ENCODE measurements around the gene NTM. TPM values are rescaled to one million over a fixed set of nuclear protein-coding genes. Genes with fewer than 3 reads are reported as not detected.

The NTM gene
- total and polyA plus RNA-seq, 2 experiments from 2014 or later = 1.1 to 1.7 TPM

DNA sequence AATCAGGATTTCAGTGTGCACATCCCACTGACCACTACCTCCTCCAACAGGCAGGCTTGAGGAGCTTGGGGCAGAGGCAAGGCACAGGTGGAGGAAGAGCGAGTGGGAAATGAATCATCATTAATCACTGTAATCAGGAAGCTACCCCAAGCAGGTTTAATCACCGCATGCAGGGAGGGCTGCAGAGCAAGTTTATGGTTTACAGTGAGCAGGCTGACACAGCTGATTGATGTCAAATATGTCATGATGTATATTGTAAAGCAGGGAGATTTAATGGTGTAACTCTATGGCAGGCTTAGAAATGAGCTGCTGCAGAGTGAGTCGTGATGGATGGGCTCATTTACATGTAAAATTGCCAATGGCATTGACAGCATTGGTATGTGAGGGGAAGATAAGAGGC lies 441.0 kb downstream of the NTM start:
- peaks cover 4% of the 10 kb centered on the region for H3K4me1 ChIP-seq (ENCODE audit: low read depth)
- DNase-seq (ENCODE audit: low read depth in 1 of 2, low spot score in 1 of 2) = no peak
- no peak overlapping the region for H3K4me3 ChIP-seq
- no peaks in the 10 kb centered on the region for H3K36me3 ChIP-seq
- no peak for TF ChIP-seq CTCF (IDR thresholded peaks at IDR 0.05; ENCODE audit: low read depth, low read length)
- H3K9me3 ChIP-seq (ENCODE audit: low read depth) = no peaks in the 10 kb centered on the region
- no peak overlapping the region for H3K27ac ChIP-seq
- peaks cover 51% of the 10 kb centered on the region for H3K27me3 ChIP-seq

DNA sequence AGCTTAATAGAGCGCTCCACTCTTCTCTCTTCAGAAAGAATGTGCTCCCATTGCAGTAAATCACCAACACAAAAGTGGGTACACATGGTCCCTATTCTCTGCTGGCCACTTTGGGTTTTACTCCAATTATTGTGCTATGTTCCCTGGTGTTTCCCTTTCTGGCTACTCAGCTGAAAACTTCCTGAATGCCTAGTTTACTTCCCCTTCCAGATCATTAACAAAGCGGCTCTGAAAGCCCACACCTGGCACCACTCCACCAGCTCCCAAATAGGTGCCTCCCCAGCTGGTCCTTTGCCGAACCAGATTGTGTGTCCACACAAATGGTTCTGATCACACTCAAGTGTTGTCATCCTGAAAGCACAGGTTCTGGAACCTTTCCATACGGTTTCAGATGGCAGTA lies 443.7 kb downstream of the NTM start:
- TF ChIP-seq CTCF (IDR thresholded peaks at IDR 0.05; ENCODE audit: low read depth, low read length) = no peak

GRCh38 chr11:131815590-131815989 lies 445.2 kb downstream of the NTM start:
- no peaks in the 10 kb centered on the region for H3K36me3 ChIP-seq
- DNase-seq (ENCODE audit: low read depth in 1 of 2, low spot score in 1 of 2) = peak; percentile 19 to 56
- peaks cover 4% of the 10 kb centered on the region for H3K4me1 ChIP-seq (ENCODE audit: low read depth)
- H3K9me3 ChIP-seq (ENCODE audit: low read depth) = no peaks in the 10 kb centered on the region
- no peak overlapping the region for H3K4me3 ChIP-seq
- H3K27ac ChIP-seq = no peak overlapping the region
- no peak for TF ChIP-seq CTCF (IDR thresholded peaks at IDR 0.05; ENCODE audit: low read depth, low read length)
- peaks cover 26% of the 10 kb centered on the region for H3K27me3 ChIP-seq

More for the DNA sequence above, 443.7 kb downstream of the NTM start:
- peaks cover 36% of the 10 kb centered on the region for H3K27me3 ChIP-seq
- no peak overlapping the region for H3K27ac ChIP-seq
- peaks cover 4% of the 10 kb centered on the region for H3K4me1 ChIP-seq (ENCODE audit: low read depth)
- no peaks in the 10 kb centered on the region for H3K9me3 ChIP-seq (ENCODE audit: low read depth)
- no peaks in the 10 kb centered on the region for H3K36me3 ChIP-seq
- no peak for DNase-seq (ENCODE audit: low read depth in 1 of 2, low spot score in 1 of 2)
- H3K4me3 ChIP-seq = no peak overlapping the region

GRCh38 chr11:131816051-131816450 lies 445.6 kb downstream of the NTM start:
- Histone ChIP-seq H3K4me1 (ENCODE audit: low read depth) (peaks cover 4% of the 10 kb centered on the region), H3K36me3 (no peaks in the 10 kb centered on the region), H3K27me3 (peaks cover 26% of the 10 kb centered on the region), H3K27ac (no peak overlapping the region), H3K9me3 (ENCODE audit: low read depth) (no peaks in the 10 kb centered on the region), H3K4me3 (no peak overlapping the region)
- DNase-seq (ENCODE audit: low read depth in 1 of 2, low spot score in 1 of 2) = no peak
- no peak for TF ChIP-seq CTCF (IDR thresholded peaks at IDR 0.05; ENCODE audit: low read depth, low read length)

DNA sequence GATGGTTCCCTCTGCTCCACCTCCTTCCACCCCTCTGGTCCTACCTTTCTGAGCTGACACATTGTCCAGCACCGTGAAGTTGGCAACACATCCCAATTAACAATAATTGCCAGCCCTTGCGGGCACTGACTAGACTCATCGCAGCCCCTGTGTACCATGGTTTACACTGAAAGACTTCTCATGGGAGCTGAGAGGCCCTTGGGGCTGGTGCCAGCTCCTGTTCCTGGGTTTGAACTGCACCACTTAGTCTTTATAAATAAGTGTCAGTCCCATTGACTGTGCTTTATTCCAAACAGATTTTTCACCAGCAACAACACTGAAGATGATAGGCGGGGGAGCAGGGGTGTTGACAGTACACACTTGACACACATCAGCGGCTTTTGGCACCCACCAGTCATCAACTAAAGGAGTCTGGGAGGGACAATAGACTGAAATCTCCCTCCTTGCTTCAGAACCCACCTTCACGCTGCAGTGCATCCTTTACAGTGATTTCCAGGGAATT lies 447.3 kb downstream of the NTM start:
- peak in 1 of 2 donors; percentile 72 for DNase-seq (ENCODE audit: low read depth in 1 of 2, low spot score in 1 of 2)
- TF ChIP-seq CTCF (IDR thresholded peaks at IDR 0.05; ENCODE audit: low read depth, low read length) = no peak
- H3K36me3 ChIP-seq = no peaks in the 10 kb centered on the region
- H3K4me1 ChIP-seq (ENCODE audit: low read depth) = peaks cover 8% of the 10 kb centered on the region
- H3K27me3 ChIP-seq = peaks cover 29% of the 10 kb centered on the region
- no peaks in the 10 kb centered on the region for H3K9me3 ChIP-seq (ENCODE audit: low read depth)
- H3K27ac ChIP-seq = no peak overlapping the region
- H3K4me3 ChIP-seq = no peak overlapping the region

GRCh38 chr11:131819865-131820264 lies 449.4 kb downstream of the NTM start:
- DNase-seq (ENCODE audit: low read depth in 1 of 2, low spot score in 1 of 2) = no peak
- Histone ChIP-seq H3K4me3 (no peak overlapping the region), H3K27ac (no peak overlapping the region), H3K27me3 (peaks cover 30% of the 10 kb centered on the region), H3K4me1 (ENCODE audit: low read depth) (peaks cover 9% of the 10 kb centered on the region), H3K36me3 (no peaks in the 10 kb centered on the region), H3K9me3 (ENCODE audit: low read depth) (no peaks in the 10 kb centered on the region)
- TF ChIP-seq CTCF (IDR thresholded peaks at IDR 0.05; ENCODE audit: low read depth, low read length) = no peak
